ENCODE results near the gene TM6SF1. TPM values are rescaled to one million over a fixed set of nuclear protein-coding genes. Genes with fewer than 3 reads are reported as not detected.

The TM6SF1 gene
- total and polyA plus RNA-seq, 9 of the 15 experiments (the other 6 are each of a cell fraction or from before 2014, with no cell fraction given) = 1.0 to 5.6 (median 3.5) TPM

GRCh38 chr15:83092309-83092976, 15.0 kb upstream of the TM6SF1 start (continued):
- TF ChIP-seq JUNB (CRISPR knock-in tag; conservative IDR thresholded peaks at IDR 0.05) (no peak), FOSL1 (tag; conservative IDR thresholded peaks at IDR 0.05) (peak; percentile 80), ZKSCAN1 (IDR thresholded peaks at IDR 0.05; ENCODE audit: low read depth, low read length) (peak; percentile 22; the same call in 1 of the 2 replicates), ATF7 (IDR thresholded peaks at IDR 0.05) (peak; percentile 92), ZNF274 (IDR thresholded peaks at IDR 0.05; ENCODE audit: borderline replicate concordance, low read depth, low read length) (no peak), PRDM10 (IDR thresholded peaks at IDR 0.05; ENCODE audit: partially characterized antibody) (peak; percentile 46), NEUROD1 (IDR thresholded peaks at IDR 0.05; ENCODE audit: borderline replicate concordance, low read depth, low read length, partially characterized antibody) (peak; percentile 76), ZBTB34 (CRISPR knock-in tag; IDR thresholded peaks at IDR 0.05) (no peak), ILF3 (IDR thresholded peaks at IDR 0.05; ENCODE audit: borderline replicate concordance) (no peak), ERF (CRISPR knock-in tag; IDR thresholded peaks at IDR 0.05) (0 out of 2 replicates have a peak, but pooled peaks have one; percentile 47), JUND (IDR thresholded peaks at IDR 0.05; ENCODE audit: borderline replicate concordance, low read depth, low read length) (peak; percentile 89), JUND (tag; IDR thresholded peaks at IDR 0.05; ENCODE audit: borderline replicate concordance, low read depth, low read length) (peak; percentile 90; the same call in 2 of the 3 replicates), ELK3 (CRISPR knock-in tag; IDR thresholded peaks at IDR 0.05) (no peak), PML (IDR thresholded peaks at IDR 0.05; ENCODE audit: low read length) (peak; percentile 89), ZFP30 (CRISPR knock-in tag; IDR thresholded peaks at IDR 0.05; ENCODE audit: borderline replicate concordance) (no peak), FUS (optimal IDR thresholded peaks at IDR 0.05; ENCODE audit: low read depth, low read length) (no peak), CTCF (IDR thresholded peaks at IDR 0.05 in 2 of 3, conservative IDR thresholded peaks at IDR 0.05 in 1 of 3; ENCODE audit: insufficient read depth in 2 of 3, low read depth in 1 of 3, low read length in 3 of 3) (no peak), YY1 (IDR thresholded peaks at IDR 0.05; ENCODE audit: borderline replicate concordance in 1 of 3, control insufficient read depth in 1 of 3, extremely low read depth in 1 of 3, insufficient read depth in 3 of 3, insufficient read length in 1 of 3, insufficient replicate concordance in 2 of 3, low read depth in 1 of 3, low read length in 2 of 3) (peak in 1 of 3 experiments; percentile 8), SMARCC2 (IDR thresholded peaks at IDR 0.05; ENCODE audit: low read depth) (peak; percentile 76; the same call in 1 of the 2 replicates)

All from K562 (cell line).